Keratinocyte (primary cell): ENCODE results near the gene LSM3. TPM values are rescaled to one million over a fixed set of nuclear protein-coding genes. Genes with fewer than 3 reads are reported as not detected.
A peak's percentile ranks its signal among the peaks of the same experiment; 100 is the strongest.

Experiments
- DNase-seq: peaks from one replicate; pipeline ENCODE4 v3.0.0-alpha.2; 2011; ENCODE audit warnings: low read depth, missing footprints, low spot score
- FAIRE-seq: peaks from 2 replicates; lab custom pipeline; 2011; peaks lifted over from hg19 to GRCh38; lab: Jason Lieb, UNC
- H2AFZ ChIP-seq: 2 replicates; pipeline ENCODE4 v1.6.0; 2012; ENCODE audit warnings: low read length, control low read depth, inconsistent platforms; ENCODE audit not compliant: control insufficient read depth
- H3K27ac ChIP-seq: 2 replicates; pipeline ENCODE4 v1.5.1; 2011; ENCODE audit warnings: low read length; ENCODE audit not compliant: control insufficient read depth, insufficient read depth
- H3K27me3 ChIP-seq: 3 replicates; pipeline ENCODE4 v1.6.0; 2011; ENCODE audit warnings: low read length; ENCODE audit not compliant: control insufficient read depth, insufficient read depth; ENCODE audit errors: extremely low read depth
- H3K36me3 ChIP-seq, 2 experiments: 2 replicates in 1 of 2; 3 replicates in 1 of 2; pipeline ENCODE4 v1.5.1; 2011; ENCODE audit warnings: low read length in 2 of 2, mild to moderate bottlenecking in 1 of 2; ENCODE audit not compliant: control insufficient read depth in 2 of 2, insufficient read depth in 2 of 2; ENCODE audit errors: extremely low read depth in 1 of 2
- H3K4me1 ChIP-seq: 3 replicates; pipeline ENCODE4 v1.5.1; 2011; ENCODE audit warnings: low read length; ENCODE audit not compliant: control insufficient read depth, insufficient read depth; ENCODE audit errors: extremely low read depth
- H3K4me2 ChIP-seq: 3 replicates; pipeline ENCODE4 v1.6.0; 2011; ENCODE audit warnings: low read depth, low read length; ENCODE audit not compliant: control insufficient read depth, insufficient read depth; ENCODE audit errors: extremely low read depth
- H3K4me3 ChIP-seq, 3 experiments: fragments of 200-600 bp in 1 of 3; sonication (generic) in 1 of 3; 2 replicates in 2 of 3; 3 replicates in 1 of 3; pipeline ENCODE4 v1.5.1; 2011 to 2016; ENCODE audit warnings: low read length in 3 of 3, mild to moderate bottlenecking in 3 of 3, control low read depth in 2 of 3, inconsistent platforms in 1 of 3, low read depth in 1 of 3, mixed read lengths in 1 of 3, mixed run types in 1 of 3, moderate library complexity in 1 of 3; ENCODE audit not compliant: control insufficient read depth in 2 of 3, insufficient read depth in 2 of 3; ENCODE audit errors: extremely low read depth in 1 of 3
- H3K79me2 ChIP-seq: 2 replicates; pipeline ENCODE4 v1.6.0; 2012; ENCODE audit warnings: low read length; ENCODE audit not compliant: control insufficient read depth, insufficient read depth
- H3K9ac ChIP-seq: 3 replicates; pipeline ENCODE4 v1.6.0; 2011; ENCODE audit warnings: low read length; ENCODE audit not compliant: control insufficient read depth, insufficient read depth; ENCODE audit errors: extremely low read depth
- H3K9me1 ChIP-seq: 3 replicates; pipeline ENCODE4 v1.6.0; 2011; ENCODE audit warnings: low read length; ENCODE audit not compliant: control insufficient read depth, insufficient read depth; ENCODE audit errors: extremely low read depth
- H3K9me3 ChIP-seq: 2 replicates; pipeline ENCODE4 v1.5.1; 2012; ENCODE audit warnings: low read depth, low read length; ENCODE audit not compliant: control insufficient read depth
- H4K20me1 ChIP-seq: 3 replicates; pipeline ENCODE4 v1.6.0; 2011; ENCODE audit warnings: low read length; ENCODE audit not compliant: control insufficient read depth, insufficient read depth; ENCODE audit errors: extremely low read depth
- EZH2 ChIP-seq: IDR thresholded peaks from one replicate; pipeline ENCODE4 v1.6.1; 2012; ENCODE audit warnings: inconsistent platforms, mild to moderate bottlenecking, low read length, moderate library complexity
- dilution Hi-C: fragments of 300-500 bp; cut with MboI; formaldehyde crosslinking; loops from one replicate; pipeline ENCODE4 v1.7.0; 2020; ENCODE audit warnings: low sequenced_read_pairs; ENCODE audit not compliant: extremely low pct_ligation_motif_present
- polyA plus RNA-seq, 5 experiments: library from polyadenylated mRNA; depleted of rRNA in 3 of 5; stranded (reverse) in 3 of 5; stranded (forward) in 1 of 5; unstranded in 1 of 5; fragments of >200 nt; gene quantifications; 1 replicate in 1 of 5; 2 replicates in 3 of 5; 3 replicates in 1 of 5; pipeline versions ENCODE4 v1.2.1 to v1.2.3, GENCODE V29; 2011 to 2012; ENCODE audit warnings: missing spikeins in 2 of 5, low read depth in 1 of 5, low replicate concordance in 1 of 5
- TF ChIP-seq, protein P1 (sequence below), 3 experiments: IDR thresholded peaks in 1 of 3; conservative IDR thresholded peaks in 1 of 3; optimal IDR thresholded peaks in 1 of 3; 2 replicates in 2 of 3; 3 replicates in 1 of 3; pipeline versions ENCODE3 to v1.5.1; 2011; ENCODE audit warnings: low read length in 3 of 3, mild to moderate bottlenecking in 3 of 3, moderate library complexity in 2 of 3, control low read depth in 1 of 3, inconsistent platforms in 1 of 3; ENCODE audit not compliant: insufficient read depth in 2 of 3; ENCODE audit errors: extremely low read depth in 1 of 3

The LSM3 gene
- polyA plus RNA-seq, 1 donor (not counting 4 experiments of a cell fraction or from before 2014, with no cell fraction given) = 26.1 TPM

DNA sequence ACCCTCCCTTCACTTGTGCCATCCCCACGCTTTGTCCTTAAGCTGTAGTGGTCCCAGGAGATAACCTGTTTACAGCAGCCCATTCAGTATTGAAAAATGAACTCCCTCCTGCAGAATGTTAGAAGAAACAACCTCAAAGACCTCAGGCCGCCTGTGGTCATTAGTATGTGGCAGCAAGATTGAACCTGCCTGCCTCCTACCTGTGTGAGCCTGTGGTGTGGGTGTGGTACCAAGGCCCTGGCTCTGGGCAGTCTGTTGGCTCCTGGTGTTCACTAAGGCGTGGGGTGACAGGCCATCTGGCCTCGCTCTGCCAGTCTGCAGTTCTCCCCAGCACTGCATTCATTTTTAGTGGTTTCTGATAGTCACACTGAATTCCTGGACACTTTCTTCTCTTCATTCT, 21.0 kb downstream of the LSM3 start:
- dilution Hi-C loops = no loop called here
- peak overlapping the region; percentile 26 for H3K9ac ChIP-seq
- DNase-seq = no peak

DNA sequence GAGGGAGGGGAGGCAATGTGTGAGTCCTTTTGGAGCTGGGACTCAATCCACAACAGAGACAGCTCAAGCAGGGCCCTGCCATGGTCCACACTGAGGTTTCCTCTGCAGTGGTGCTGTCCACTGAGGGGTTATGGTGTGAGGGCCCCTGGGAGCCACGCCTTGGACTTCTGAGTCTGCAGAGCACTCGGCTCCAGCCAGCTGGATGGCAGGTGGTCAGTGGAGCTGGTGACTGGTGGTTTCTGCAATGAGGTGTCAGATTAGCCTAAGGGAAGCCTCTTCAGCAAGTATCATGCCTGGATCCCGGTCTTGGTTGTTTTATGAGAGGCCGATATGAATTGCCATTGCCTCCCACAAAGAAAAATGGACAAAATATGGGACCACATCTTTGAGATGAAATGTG, 21.7 kb downstream of the LSM3 start:
- Histone ChIP-seq H3K4me3 (no peak overlapping the region), H4K20me1 (no peaks in the 10 kb centered on the region), H3K27ac (peak overlapping the region; percentile 54), H3K36me3 (no peaks in the 10 kb centered on the region), H3K4me1 (peaks cover 46% of the 10 kb centered on the region), H3K9me1 (no peaks in the 10 kb centered on the region), H3K9me3 (no peaks in the 10 kb centered on the region), H3K79me2 (peaks cover 9% of the 10 kb centered on the region), H3K27me3 (no peaks in the 10 kb centered on the region), H2AFZ (no peak overlapping the region), H3K4me2 (peak overlapping the region; percentile 68), H3K9ac (peak overlapping the region; percentile 26)
- DNase-seq (no peak), FAIRE-seq (no peak)
- TF ChIP-seq, protein P1, sequence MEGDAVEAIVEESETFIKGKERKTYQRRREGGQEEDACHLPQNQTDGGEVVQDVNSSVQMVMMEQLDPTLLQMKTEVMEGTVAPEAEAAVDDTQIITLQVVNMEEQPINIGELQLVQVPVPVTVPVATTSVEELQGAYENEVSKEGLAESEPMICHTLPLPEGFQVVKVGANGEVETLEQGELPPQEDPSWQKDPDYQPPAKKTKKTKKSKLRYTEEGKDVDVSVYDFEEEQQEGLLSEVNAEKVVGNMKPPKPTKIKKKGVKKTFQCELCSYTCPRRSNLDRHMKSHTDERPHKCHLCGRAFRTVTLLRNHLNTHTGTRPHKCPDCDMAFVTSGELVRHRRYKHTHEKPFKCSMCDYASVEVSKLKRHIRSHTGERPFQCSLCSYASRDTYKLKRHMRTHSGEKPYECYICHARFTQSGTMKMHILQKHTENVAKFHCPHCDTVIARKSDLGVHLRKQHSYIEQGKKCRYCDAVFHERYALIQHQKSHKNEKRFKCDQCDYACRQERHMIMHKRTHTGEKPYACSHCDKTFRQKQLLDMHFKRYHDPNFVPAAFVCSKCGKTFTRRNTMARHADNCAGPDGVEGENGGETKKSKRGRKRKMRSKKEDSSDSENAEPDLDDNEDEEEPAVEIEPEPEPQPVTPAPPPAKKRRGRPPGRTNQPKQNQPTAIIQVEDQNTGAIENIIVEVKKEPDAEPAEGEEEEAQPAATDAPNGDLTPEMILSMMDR (optimal IDR thresholded peaks at IDR 0.05 in 1 of 3, IDR thresholded peaks at IDR 0.05 in 1 of 3, conservative IDR thresholded peaks at IDR 0.05 in 1 of 3; ENCODE audit: extremely low read depth in 1 of 3, insufficient read depth in 2 of 3, low read length in 3 of 3) = no peak
- no peak for TF ChIP-seq EZH2
- dilution Hi-C loops = no loop called here

More for the DNA sequence above, 21.0 kb downstream of the LSM3 start:
- peaks cover 13% of the 10 kb centered on the region for H3K79me2 ChIP-seq
- FAIRE-seq = peak; percentile 44
- H4K20me1 ChIP-seq = no peaks in the 10 kb centered on the region
- peak overlapping the region in 2 of 3 experiments; percentile 4 to 29 for H3K4me3 ChIP-seq
- peak overlapping the region; percentile 54 for H3K27ac ChIP-seq
- H3K9me1 ChIP-seq = no peaks in the 10 kb centered on the region
- H2AFZ ChIP-seq = no peak overlapping the region
- TF ChIP-seq, protein P1 (optimal IDR thresholded peaks at IDR 0.05 in 1 of 3, IDR thresholded peaks at IDR 0.05 in 1 of 3, conservative IDR thresholded peaks at IDR 0.05 in 1 of 3; ENCODE audit: extremely low read depth in 1 of 3, insufficient read depth in 2 of 3, low read length in 3 of 3) = no peak
- no peak for TF ChIP-seq EZH2
- no peaks in the 10 kb centered on the region for H3K27me3 ChIP-seq
- H3K4me1 ChIP-seq = peaks cover 46% of the 10 kb centered on the region
- peak overlapping the region; percentile 68 for H3K4me2 ChIP-seq
- H3K9me3 ChIP-seq = no peaks in the 10 kb centered on the region
- H3K36me3 ChIP-seq = no peaks in the 10 kb centered on the region
